GM21619 (cell line): ENCODE results near the gene TCF7L2.

ENCODE experiments used
- ATAC-seq: cut with Tn5 transposase; IDR thresholded peaks from one replicate; pipeline ENCODE4 v1.9.1; 2021; ENCODE audit not compliant: unreplicated experiment

The TCF7L2 gene

DNA sequence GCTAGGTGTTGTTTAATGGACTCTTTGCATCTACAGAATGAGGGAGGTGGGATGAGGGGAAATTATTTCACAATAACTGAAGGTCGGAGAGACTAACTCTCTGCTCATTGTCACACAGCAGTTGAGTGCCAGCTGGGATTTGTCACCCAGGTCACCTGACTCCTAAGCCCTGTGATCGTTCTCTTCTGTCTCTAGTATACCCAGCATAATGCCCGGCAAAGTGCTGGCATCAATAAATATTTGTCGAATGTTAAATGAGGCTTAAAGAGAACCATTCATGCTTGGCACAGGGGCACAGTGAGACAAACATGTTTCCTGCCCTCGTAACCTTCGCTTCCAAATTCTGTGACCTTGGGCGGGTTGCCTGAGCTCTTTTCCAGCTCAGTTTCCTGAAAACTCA is 70.8 kb downstream of the TCF7L2 start:
- no peak for ATAC-seq

DNA sequence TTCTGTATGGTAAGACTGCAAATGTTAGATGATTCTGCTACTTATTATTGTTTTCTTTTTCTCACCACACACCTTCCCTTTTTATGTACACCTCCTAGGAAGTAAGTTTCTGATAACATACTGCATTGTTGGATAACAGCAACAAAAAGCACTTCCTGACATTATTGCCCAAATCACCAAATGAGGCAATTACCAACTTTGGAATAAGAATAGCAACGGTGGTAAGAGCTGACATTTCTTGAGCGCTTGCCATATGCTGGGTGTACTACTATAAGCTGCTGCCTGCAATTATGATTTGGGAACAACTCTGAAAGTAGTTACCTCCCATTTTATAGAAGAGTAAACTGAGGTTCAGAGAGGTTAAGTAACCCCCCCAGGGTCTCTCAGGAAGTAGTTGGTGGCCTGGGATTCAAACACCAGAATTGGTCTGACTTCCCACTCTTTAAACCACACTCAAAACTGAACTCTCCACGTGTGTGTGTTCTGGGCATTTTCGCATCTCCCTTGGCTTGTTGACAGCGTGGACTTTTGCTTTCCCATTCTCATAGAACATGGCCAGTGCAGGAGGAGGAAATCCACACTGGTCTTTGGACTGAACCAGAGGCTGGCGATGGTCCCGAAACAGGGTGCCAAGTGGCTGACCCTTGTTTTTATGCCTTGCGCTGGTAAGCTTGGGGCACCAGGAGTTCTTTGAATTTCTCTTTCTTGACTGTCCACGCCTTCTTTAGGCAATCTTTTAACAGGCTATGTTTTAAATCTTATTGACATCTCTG is 71.4 kb downstream of the TCF7L2 start:
- no peak for ATAC-seq

DNA sequence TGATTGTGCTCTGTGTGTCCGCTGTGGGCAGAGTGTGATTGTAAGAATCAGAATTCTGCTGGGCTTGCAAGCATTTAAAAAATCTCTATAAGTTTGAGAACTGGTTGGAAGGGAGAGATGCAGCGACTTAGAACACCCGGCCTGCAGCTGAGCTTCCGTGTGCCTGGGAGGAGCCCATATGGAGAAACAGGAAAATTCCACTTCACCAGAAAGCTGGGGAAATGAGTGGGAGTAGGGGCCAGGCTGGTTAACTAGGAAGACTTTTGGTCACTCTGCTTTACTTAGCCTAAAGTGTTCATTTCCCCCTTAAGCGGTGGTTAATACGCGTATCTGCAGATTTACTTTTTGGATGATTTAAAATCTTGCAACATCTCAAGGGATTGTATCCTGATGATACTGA is 72.2 kb downstream of the TCF7L2 start:
- ATAC-seq = no peak

GRCh38 chr10:113023017-113023416 is 73.0 kb downstream of the TCF7L2 start:
- no peak for ATAC-seq

GRCh38 chr10:113024930-113025329 is 74.9 kb downstream of the TCF7L2 start:
- no peak for ATAC-seq

DNA sequence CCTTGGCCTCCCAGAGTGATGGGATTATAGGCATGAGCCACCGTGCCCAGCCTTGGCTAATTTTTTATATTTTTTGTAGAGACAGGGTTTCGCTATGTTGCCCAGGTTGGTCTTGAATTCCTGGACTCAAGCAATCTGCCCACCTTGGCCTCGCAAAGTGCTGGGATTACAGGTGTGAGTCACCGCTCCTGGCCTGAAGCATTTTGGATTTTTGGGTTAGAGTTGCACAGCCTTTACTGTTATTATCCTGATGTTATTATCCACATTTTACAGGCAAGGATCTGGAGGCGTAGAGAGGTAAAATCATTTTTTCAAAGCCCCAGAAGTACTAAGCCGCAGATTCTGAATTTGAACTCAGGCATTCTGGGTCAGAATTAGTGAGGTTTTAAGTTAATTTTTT is 75.4 kb downstream of the TCF7L2 start:
- ATAC-seq = no peak

DNA sequence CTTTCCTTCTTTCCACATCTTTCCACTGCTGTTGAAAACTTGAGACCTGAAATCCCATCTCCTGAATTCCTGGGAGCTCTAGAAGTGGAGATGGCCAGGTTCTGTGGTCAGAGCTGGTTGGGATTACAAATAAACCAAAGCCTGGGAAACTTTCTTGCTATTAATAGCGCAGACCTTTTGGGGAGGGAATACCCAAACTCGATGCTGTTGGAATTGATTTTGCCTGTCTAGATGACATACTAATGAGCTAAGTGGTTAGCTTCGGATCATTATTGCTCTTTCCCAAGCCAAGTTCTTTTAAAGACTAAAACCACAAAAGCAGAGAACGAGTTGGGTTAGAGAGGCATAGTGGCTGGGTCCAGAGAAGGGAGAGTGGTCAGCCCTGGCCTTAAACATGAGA is 76.6 kb downstream of the TCF7L2 start:
- ATAC-seq = no peak

DNA sequence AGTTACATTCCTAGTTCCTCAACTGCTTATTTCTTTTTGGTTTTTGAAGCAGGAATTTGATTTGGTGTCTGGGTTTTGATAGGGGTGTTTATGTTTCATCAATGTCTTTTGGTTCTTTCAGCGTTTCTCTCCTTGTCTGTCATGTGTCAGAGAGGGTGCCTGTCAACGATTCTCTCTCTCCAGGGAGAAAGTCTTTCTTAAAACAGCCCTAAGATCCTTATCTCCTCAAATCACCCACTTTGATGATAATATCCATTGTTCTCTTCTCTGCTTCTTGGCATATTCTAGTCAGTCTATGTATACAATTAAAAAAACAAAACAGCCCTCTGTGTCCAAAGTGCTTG is 77.2 kb downstream of the TCF7L2 start:
- ATAC-seq = no peak

DNA sequence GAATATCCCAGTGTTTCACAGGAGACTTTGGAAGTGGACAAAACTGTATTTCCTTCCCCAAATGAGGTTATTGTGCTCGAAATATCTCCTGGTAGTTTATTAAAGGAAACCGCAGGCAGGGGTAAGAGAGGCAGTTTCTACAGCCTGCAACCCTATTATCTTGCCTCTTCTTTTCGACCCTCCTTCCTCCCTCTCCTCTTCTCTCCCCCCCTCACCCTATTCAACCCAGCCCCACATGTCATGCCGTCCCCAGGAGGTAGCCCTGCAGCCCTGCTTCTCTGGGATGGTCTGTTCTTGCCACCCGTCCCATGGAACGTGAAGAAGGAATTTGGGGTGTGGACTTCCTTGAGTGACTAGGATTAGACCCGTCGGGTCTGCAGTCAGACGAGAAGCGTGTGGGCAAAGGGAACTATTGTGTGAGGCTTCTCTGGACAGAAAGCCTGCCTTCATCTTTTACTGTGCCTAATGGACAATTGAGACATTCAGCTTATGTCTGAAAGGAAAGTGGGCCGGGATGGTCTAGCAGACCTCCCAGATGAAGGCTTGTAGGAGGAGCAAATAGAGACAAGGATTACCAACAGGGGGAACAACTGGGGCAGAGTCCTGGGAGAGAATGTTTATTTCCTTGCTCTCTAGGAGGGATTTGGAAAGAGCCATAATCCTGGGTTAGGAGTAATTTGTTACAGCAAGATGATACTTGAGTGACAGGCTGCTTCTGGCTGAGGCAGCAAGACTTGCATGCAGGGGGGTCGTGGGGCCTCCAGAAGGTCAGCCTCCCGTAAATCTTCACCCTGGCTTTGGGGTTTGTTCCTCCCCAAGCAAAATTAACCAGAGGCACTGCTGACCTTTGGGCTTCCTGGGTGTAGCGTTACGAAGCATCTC is 77.8 kb downstream of the TCF7L2 start:
- ATAC-seq = no peak

DNA sequence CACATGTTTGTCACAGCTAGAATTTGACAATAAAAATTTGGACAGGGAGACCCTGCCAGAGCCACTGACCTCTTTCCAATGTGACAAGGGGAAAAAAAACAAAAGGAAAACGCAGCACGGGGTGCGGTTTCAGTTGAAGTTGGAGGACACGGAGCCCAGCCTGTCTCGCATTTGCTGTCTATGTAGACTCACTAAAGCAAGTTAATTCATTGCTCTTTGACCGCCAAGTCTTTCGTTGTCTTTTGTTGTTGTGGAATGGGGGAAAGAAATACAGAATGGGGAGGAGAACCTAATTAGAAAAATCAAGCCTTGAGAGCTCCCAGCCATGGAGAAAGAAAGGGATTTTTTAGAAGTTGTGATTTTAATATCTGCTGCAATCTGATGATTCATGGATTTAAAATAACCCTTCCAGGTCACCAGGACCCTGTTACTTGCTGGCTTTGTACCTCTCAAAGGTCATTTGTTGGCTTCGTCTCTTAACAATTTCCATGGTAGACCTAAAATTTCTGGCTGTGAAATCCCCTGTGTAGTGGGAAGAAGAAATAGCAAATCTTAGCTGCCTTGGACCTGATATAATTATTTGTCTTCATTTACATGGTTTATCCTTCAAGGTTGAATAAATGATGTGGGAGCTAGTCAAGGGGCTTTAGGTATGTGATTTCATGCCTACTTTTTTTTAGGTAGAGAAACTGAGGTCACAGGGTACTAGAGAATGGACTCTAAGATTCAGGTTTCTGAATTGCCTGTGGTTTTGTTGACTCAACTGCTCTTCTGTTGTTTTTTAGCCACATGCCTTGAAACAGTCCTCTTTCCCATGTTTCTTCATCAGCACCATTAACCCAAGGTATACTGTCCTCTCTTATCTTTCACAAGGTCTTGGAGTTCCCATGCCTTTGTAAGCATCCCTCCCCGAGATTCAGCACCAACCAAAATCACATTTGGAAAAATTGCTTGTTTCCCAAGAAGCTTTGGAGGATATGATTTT is 78.7 kb downstream of the TCF7L2 start:
- ATAC-seq = no peak

DNA sequence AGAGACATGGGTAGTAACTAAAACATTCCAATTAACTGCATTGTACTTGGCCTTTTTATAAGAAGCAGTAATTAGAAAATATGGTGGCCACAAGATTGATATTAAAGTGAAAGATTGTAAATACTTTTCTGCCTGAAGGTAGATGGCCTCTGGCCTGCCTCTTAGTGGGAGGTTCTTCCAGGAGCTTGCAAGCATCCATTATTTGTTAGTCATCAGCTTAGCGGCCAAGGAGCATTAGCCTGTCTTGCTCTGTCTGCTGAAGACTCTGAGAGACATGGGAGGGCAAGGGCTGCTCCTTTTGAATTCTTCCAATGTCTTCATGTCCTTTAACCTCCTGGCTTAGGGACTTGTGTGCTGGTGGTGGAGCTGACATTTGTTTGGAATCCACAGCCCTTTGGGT is 80.4 kb downstream of the TCF7L2 start:
- no peak for ATAC-seq

DNA sequence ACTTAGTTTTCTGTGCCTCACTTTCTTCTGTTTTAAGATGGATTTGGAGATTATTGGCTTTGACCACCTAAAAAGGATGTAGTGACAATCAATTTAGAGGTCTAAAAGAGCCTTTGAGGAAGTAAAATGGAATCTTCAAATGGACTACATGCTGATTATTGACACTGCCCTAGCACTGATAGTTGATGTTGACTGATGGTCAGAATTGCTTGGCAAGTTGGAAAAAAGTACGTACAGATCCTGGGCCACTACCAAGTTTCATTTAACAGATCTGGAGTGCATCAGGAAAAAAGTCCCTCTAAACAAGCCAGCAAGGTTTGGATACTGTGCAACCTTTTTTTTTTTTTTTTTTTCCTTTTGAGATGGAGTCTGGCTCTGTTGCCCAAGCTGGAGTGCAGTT is 81.1 kb downstream of the TCF7L2 start:
- no peak for ATAC-seq

DNA sequence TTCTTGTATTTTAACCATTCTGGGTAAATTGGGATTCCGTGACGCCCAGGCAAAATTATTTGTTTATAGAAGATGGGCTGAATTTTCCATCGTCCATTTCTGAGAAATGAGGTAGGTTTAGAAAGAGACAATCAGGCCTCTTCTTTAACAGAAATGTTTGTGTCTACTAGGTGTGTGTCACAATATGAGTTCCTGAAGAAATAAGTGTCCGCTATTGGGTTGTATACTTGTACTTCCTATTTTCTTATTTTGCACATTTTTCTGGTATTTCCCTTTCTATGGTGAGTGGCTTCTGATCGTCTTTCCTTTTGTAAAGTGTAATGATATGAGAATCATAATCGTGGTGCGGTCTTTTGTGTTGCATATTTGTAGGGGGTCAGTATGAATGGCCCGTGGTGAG is 83.9 kb downstream of the TCF7L2 start:
- no peak for ATAC-seq

GRCh38 chr10:113035732-113036312 is 85.8 kb downstream of the TCF7L2 start:
- ATAC-seq = no peak

GRCh38 chr10:113036619-113037018 is 86.6 kb downstream of the TCF7L2 start:
- ATAC-seq = no peak

DNA sequence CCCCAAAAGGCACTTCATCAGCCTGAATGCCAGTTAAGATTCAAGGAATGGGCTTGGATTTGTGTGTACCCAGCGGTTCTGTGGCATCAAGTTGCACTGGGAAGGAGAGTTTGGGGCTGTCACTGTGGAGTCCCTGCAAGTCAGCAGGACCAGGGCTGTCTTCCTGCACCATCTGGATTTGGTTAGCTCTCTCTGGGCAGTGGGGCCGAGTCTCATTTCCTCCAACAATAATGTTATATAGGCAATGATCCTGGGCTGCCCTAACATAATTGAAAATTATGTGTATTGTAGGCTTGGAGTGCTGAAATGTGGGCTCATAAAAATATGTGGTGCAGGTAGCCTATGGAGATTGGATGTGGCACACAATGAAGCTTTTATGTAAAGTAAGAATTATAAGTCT is 87.2 kb downstream of the TCF7L2 start:
- ATAC-seq = no peak

DNA sequence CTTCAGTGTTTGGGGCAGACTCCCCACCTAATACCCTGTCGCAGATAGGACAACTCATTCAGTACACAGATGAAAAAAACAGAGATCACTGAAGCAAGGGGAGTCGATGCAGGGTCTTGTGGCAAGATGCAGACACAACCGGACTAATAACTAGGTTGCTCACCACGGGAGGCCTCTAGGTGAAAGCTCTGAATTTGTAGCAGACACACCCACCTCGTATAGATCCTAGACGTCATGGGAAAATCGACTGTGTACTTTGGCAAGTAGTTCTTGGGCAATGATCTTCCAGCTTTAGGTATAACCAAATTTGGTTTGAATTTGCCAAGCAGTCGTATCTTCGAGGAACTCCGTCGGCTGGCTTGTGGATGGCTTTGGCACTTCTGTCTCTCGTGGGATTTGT is 88.1 kb downstream of the TCF7L2 start:
- ATAC-seq = no peak

- ATAC-seq = no peak
These were observed 88.9 kb downstream of the TCF7L2 start for GRCh38 chr10:113038985-113039384.

DNA sequence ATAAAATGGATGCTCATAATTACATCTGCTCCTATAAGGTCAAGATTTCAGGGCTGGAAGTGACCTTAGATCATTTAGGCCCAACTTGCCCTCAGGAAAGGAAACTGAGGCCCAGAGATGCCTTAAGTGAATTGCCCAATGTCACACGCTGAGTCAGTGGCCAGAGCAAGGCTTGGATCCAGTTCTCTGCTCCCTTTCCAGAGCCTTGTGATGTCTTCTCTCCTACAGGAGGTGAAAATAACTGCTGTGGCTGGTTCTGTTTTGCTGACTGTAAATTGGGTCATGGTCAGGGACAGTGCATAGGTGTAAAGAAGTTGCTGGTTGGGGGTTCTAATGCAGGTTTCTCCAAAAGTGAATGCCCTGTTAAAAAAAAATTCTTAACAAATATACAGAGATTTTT is 91.3 kb downstream of the TCF7L2 start:
- no peak for ATAC-seq

DNA sequence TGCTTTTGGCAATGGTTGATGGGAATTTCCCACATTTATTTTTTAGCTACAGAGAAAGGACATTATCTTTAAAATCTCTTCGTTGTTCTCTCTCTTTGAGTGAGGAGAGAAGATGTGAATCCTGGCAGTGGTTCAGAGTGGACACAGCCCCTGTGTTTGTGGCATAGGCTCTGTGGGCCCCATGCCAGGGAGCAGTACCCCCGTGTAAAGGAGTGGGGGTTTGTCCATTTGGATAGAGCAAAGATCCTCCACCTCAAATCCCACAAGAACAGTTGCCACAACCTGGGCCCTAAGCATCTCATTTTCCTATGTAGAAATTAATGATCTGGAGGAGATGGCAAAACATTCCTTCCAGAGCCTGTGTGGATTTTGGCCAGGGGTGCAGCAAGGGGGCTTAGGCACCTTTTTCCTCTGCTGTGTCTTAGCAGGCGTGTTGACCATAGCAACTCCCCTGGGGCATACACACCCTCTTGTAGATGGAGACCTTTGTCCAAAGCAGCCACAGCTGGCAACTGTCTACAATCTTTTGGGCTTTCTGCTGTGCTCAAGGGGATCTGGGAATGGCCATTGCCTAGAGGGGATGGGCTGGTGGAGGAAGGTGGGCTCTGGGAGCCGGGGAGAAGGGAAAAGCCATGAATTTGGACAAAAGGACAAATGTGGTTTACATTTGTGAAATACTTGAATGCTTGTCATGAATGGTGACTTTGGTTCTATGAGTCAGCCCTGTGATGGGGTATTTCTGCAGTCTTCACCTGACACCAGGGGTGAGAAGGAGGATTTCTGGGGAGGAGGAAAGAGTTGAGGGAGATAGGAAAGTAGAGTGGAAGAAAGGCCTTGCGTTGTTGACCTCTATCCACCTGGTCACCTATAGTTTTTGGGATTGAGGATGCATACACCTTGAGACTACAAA is 92.0 kb downstream of the TCF7L2 start:
- ATAC-seq = no peak
